Hepatocyte (in vitro differentiated cells): ENCODE results near the gene TMEM117.

Experiments used
- EZH2 ChIP-seq: fragments of 200-600 bp; sonication (generic); IDR thresholded peaks from 2 replicates; pipeline ENCODE4 v1.6.1; 2016; ENCODE audit warnings: antibody characterized with exemption, mild to moderate bottlenecking, borderline replicate concordance
- TF ChIP-seq, protein P1 (sequence below): fragments of 200-600 bp; sonication (generic); IDR thresholded peaks from 2 replicates; pipeline ENCODE4 v1.5.1; 2016; ENCODE audit warnings: antibody characterized with exemption, mild to moderate bottlenecking; ENCODE audit not compliant: poor library complexity

DNA sequence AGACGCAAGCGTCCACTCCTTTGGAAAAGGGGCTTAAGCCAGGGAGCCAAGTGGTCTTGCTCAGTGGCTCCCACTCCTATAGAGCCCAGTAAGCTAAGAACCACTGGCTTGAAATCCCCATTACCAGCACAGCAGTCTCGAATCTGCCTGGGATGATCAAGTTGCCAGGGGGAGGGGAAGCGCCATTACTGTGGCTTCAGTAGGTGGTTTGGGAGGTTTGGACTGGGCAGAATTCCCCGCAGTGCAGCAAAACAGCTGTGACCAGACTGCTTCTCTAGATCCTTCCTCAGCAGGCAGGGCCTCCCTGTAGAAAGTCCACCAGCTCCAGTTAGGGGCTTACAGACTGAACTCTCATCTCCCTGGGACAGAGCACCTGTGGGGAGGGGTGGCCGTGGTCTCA, 115.4 kb downstream of the TMEM117 start:
- TF ChIP-seq, protein P1, sequence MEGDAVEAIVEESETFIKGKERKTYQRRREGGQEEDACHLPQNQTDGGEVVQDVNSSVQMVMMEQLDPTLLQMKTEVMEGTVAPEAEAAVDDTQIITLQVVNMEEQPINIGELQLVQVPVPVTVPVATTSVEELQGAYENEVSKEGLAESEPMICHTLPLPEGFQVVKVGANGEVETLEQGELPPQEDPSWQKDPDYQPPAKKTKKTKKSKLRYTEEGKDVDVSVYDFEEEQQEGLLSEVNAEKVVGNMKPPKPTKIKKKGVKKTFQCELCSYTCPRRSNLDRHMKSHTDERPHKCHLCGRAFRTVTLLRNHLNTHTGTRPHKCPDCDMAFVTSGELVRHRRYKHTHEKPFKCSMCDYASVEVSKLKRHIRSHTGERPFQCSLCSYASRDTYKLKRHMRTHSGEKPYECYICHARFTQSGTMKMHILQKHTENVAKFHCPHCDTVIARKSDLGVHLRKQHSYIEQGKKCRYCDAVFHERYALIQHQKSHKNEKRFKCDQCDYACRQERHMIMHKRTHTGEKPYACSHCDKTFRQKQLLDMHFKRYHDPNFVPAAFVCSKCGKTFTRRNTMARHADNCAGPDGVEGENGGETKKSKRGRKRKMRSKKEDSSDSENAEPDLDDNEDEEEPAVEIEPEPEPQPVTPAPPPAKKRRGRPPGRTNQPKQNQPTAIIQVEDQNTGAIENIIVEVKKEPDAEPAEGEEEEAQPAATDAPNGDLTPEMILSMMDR: no peak
- no peak for TF ChIP-seq EZH2
